ENCODE results near the gene QRICH1.

DNA sequence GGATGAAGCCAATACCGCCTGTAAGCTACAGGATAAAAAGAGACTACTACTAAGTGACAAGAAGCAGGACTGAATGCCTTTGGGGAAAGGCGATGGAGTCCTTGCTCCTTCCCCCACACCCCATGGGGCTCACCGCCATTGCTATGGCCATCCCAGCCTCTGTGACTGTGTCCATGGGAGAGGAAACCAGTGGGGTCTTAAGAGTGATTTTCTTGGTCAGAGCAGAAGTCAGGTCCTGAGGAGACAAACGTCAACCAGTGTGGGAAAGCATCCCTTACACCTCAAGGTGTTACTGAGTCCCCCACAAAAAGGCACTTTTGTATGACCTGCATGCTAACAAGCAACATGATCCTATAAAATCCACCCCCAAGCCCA is 65.6 kb downstream of the QRICH1 start:
- TF ChIP-seq, protein P1, sequence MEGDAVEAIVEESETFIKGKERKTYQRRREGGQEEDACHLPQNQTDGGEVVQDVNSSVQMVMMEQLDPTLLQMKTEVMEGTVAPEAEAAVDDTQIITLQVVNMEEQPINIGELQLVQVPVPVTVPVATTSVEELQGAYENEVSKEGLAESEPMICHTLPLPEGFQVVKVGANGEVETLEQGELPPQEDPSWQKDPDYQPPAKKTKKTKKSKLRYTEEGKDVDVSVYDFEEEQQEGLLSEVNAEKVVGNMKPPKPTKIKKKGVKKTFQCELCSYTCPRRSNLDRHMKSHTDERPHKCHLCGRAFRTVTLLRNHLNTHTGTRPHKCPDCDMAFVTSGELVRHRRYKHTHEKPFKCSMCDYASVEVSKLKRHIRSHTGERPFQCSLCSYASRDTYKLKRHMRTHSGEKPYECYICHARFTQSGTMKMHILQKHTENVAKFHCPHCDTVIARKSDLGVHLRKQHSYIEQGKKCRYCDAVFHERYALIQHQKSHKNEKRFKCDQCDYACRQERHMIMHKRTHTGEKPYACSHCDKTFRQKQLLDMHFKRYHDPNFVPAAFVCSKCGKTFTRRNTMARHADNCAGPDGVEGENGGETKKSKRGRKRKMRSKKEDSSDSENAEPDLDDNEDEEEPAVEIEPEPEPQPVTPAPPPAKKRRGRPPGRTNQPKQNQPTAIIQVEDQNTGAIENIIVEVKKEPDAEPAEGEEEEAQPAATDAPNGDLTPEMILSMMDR (IDR thresholded peaks at IDR 0.05) = no peak
- no peak for TF ChIP-seq POLR2A (IDR thresholded peaks at IDR 0.05)
